Heart right ventricle (tissue), 12 donors: ENCODE measurements around the gene PCDHA9. TPM values are rescaled to one million over a fixed set of nuclear protein-coding genes. Genes with fewer than 3 reads are reported as not detected.

Source experiments
- polyA plus RNA-seq, 2 donors: library from polyadenylated mRNA; stranded (reverse); fragments of 200-250 nt; gene quantifications; one replicate each; pipeline ENCODE4 v1.2.3, GENCODE V29; 2013
- total RNA-seq, 10 donors: library from RNA; stranded (reverse); fragmentation: NEBNext Ultra II Directional in 3 of 10; extraction: Animal tissue kit (Norgen Biotek cat#: 25700) in 3 of 10; gene quantifications; one replicate each; pipeline versions ENCODE4 v1.2.1 to v1.2.4, GENCODE V29; 2021 to 2023
- donor health status: ischemic (EF 13 %, LVEDD 7.1; RV severe dilation, severe dysfunction).
- donor health status: healthy with polysubstance abuse.
- donor health status: DM: no; HTN: yes; CAD: no.
- donor health status: DM: no; HTN: no; CAD: no.
- donor health status: ischemic (EF 25% LVEDD 6.9; RV normal size, moderate dysfunction).
- donor health status: ischemic (EF 25% LVEDD 5.7; RV mildly dilated, moderate dysfunction).
- donor health status: healthy.
- donor health status: nonischemic (EF 11% LVEDD 7.7; RV severe dilation, severe dysfunction).
- donor health status: DM: yes; HTN: yes; CAD: no.
- donor health status: PGD.
- donor health status: ischemic (EF 29% LVEDD 5.4; RV normal size, mild dysfunction).
- donor health status: nonischemic (EF 23%, LVEDD 6.1; RV moderate dilation, normal function).

The PCDHA9 gene
- total and polyA plus RNA-seq, 12 donors = 0.05 to 0.15 (median 0.07) TPM; not detected in 8

Other genes with a start within 250 kb of the PCDHA9 start
- 100 to 1,000 TPM in 1 of 10 donors, 10 to 100 TPM in 9; 10.8 to 137 (median 20.3) TPM for gene CD14, start 215.2 kb upstream of the PCDHA9 start, total RNA-seq
- 10 to 100 TPM; 14.0 to 30.1 TPM for gene CD14, start 215.2 kb upstream of the PCDHA9 start, polyA plus RNA-seq
- 1 to 10 TPM; 1.6 to 5.2 (median 3.2) TPM for gene TMCO6, start 208.9 kb upstream of the PCDHA9 start, total RNA-seq
- 1 to 10 TPM; 6.2 to 7.9 TPM for gene TMCO6, start 208.9 kb upstream of the PCDHA9 start, polyA plus RNA-seq
- gene NDUFA2, start 200.8 kb upstream of the PCDHA9 start, total RNA-seq = 100 to 1,000 TPM in 9 of 10 donors, 10 to 100 TPM in 1; 96.8 to 150 (median 119) TPM
- 100 to 1,000 TPM; 291 to 569 TPM for gene NDUFA2, start 200.8 kb upstream of the PCDHA9 start, polyA plus RNA-seq
- gene IK, start 200.6 kb upstream of the PCDHA9 start, total RNA-seq = 10 to 100 TPM; 67.5 to 88.5 (median 74.3) TPM
- 10 to 100 TPM; 43.0 to 77.7 TPM for gene IK, start 200.6 kb upstream of the PCDHA9 start, polyA plus RNA-seq
- gene WDR55, start 183.5 kb upstream of the PCDHA9 start, total RNA-seq = 10 to 100 TPM; 10.5 to 14.5 (median 12.2) TPM
- 10 to 100 TPM; 12.2 to 15.7 TPM for gene WDR55, start 183.5 kb upstream of the PCDHA9 start, polyA plus RNA-seq
- gene DND1, start 174.8 kb upstream of the PCDHA9 start, total RNA-seq = under 1 TPM in 9 of 10 donors, not detected in 1; 0.17 to 0.60 (median 0.30) TPM
- 1 to 10 TPM in 1 of 2 donors, under 1 TPM in 1; 0.81 to 2.0 TPM for gene DND1, start 174.8 kb upstream of the PCDHA9 start, polyA plus RNA-seq
- gene HARS1, start 157.0 kb upstream of the PCDHA9 start, total RNA-seq = 10 to 100 TPM; 30.3 to 41.8 (median 35.8) TPM
- 10 to 100 TPM; 52.7 to 53.2 TPM for gene HARS1, start 157.0 kb upstream of the PCDHA9 start, polyA plus RNA-seq
- gene HARS2, start 156.9 kb upstream of the PCDHA9 start, total RNA-seq = 10 to 100 TPM; 23.3 to 37.3 (median 30.0) TPM
- gene HARS2, start 156.9 kb upstream of the PCDHA9 start, polyA plus RNA-seq = 10 to 100 TPM; 19.2 to 24.9 TPM
- gene ZMAT2, start 147.9 kb upstream of the PCDHA9 start, total RNA-seq = 10 to 100 TPM; 27.9 to 41.4 (median 33.6) TPM
- gene ZMAT2, start 147.9 kb upstream of the PCDHA9 start, polyA plus RNA-seq = 10 to 100 TPM; 48.7 to 73.4 TPM
- gene PCDHA1, start 62.2 kb upstream of the PCDHA9 start, total RNA-seq = under 1 TPM in 1 of 10 donors, not detected in 9; 0.09 TPM
- under 1 TPM in 1 of 2 donors, not detected in 1; 0.07 TPM for gene PCDHA1, start 62.2 kb upstream of the PCDHA9 start, polyA plus RNA-seq
- gene PCDHA2, start 53.5 kb upstream of the PCDHA9 start, total RNA-seq = under 1 TPM in 2 of 10 donors, not detected in 8; 0.07 to 0.17 TPM
- gene PCDHA2, start 53.5 kb upstream of the PCDHA9 start, polyA plus RNA-seq = not detected
- under 1 TPM in 6 of 10 donors, not detected in 4; 0.07 to 0.17 (median 0.11) TPM for gene PCDHA3, start 47.3 kb upstream of the PCDHA9 start, total RNA-seq
- gene PCDHA3, start 47.3 kb upstream of the PCDHA9 start, polyA plus RNA-seq = under 1 TPM in 1 of 2 donors, not detected in 1; 0.03 TPM
- gene PCDHA4, start 41.3 kb upstream of the PCDHA9 start, total RNA-seq = under 1 TPM in 7 of 10 donors, not detected in 3; 0.07 to 0.21 (median 0.08) TPM
- under 1 TPM in 1 of 2 donors, not detected in 1; 0.01 TPM for gene PCDHA4, start 41.3 kb upstream of the PCDHA9 start, polyA plus RNA-seq
- gene PCDHA5, start 26.8 kb upstream of the PCDHA9 start, total RNA-seq = under 1 TPM in 4 of 10 donors, not detected in 6; 0.07 to 0.11 (median 0.08) TPM
- gene PCDHA5, start 26.8 kb upstream of the PCDHA9 start, polyA plus RNA-seq = not detected
- under 1 TPM in 3 of 10 donors, not detected in 7; 0.14 to 0.31 (median 0.18) TPM for gene PCDHA6, start 20.4 kb upstream of the PCDHA9 start, total RNA-seq
- not detected for gene PCDHA6, start 20.4 kb upstream of the PCDHA9 start, polyA plus RNA-seq
- gene PCDHA7, start 14.1 kb upstream of the PCDHA9 start, total RNA-seq = under 1 TPM in 3 of 10 donors, not detected in 7; 0.07 to 0.15 (median 0.11) TPM
- gene PCDHA7, start 14.1 kb upstream of the PCDHA9 start, polyA plus RNA-seq = under 1 TPM in 1 of 2 donors, not detected in 1; 0.01 TPM
- gene PCDHA8, start 7.2 kb upstream of the PCDHA9 start, total RNA-seq = under 1 TPM in 2 of 10 donors, not detected in 8; 0.04 to 0.13 TPM
- not detected for gene PCDHA8, start 7.2 kb upstream of the PCDHA9 start, polyA plus RNA-seq
- under 1 TPM in 7 of 10 donors, not detected in 3; 0.02 to 0.37 (median 0.07) TPM for gene PCDHA10, start 7.5 kb downstream of the PCDHA9 start, total RNA-seq
- under 1 TPM in 1 of 2 donors, not detected in 1; under 0.01 TPM for gene PCDHA10, start 7.5 kb downstream of the PCDHA9 start, polyA plus RNA-seq
- under 1 TPM in 1 of 10 donors, not detected in 9; 0.07 TPM for gene PCDHA11, start 20.6 kb downstream of the PCDHA9 start, total RNA-seq
- gene PCDHA11, start 20.6 kb downstream of the PCDHA9 start, polyA plus RNA-seq = not detected
- gene PCDHA12, start 26.9 kb downstream of the PCDHA9 start, total RNA-seq = under 1 TPM in 1 of 10 donors, not detected in 9; 0.11 TPM
- under 1 TPM in 1 of 2 donors, not detected in 1; 0.01 TPM for gene PCDHA12, start 26.9 kb downstream of the PCDHA9 start, polyA plus RNA-seq
- gene PCDHA13, start 33.7 kb downstream of the PCDHA9 start, total RNA-seq = not detected
- gene PCDHA13, start 33.7 kb downstream of the PCDHA9 start, polyA plus RNA-seq = not detected
- gene PCDHAC1, start 77.9 kb downstream of the PCDHA9 start, total RNA-seq = under 1 TPM in 6 of 10 donors, not detected in 4; 0.05 to 0.18 (median 0.09) TPM
- not detected for gene PCDHAC1, start 77.9 kb downstream of the PCDHA9 start, polyA plus RNA-seq
- gene PCDHAC2, start 118.1 kb downstream of the PCDHA9 start, total RNA-seq = 1 to 10 TPM in 2 of 10 donors, under 1 TPM in 7, not detected in 1; 0.12 to 1.6 (median 0.34) TPM
- under 1 TPM in 1 of 2 donors, not detected in 1; 0.04 TPM for gene PCDHAC2, start 118.1 kb downstream of the PCDHA9 start, polyA plus RNA-seq
- gene PCDHB1, start 203.0 kb downstream of the PCDHA9 start, total RNA-seq = not detected
- gene PCDHB1, start 203.0 kb downstream of the PCDHA9 start, polyA plus RNA-seq = not detected
- gene PCDHB2, start 246.2 kb downstream of the PCDHA9 start, total RNA-seq = 1 to 10 TPM in 8 of 10 donors, under 1 TPM in 2; 0.87 to 3.8 (median 2.2) TPM
- under 1 TPM; 0.58 to 0.59 TPM for gene PCDHB2, start 246.2 kb downstream of the PCDHA9 start, polyA plus RNA-seq